HCT116 (cell line): Measurements from ENCODE around the gene OSCP1. TPM values are rescaled to one million over a fixed set of nuclear protein-coding genes. Genes with fewer than 3 reads are reported as not detected.

Source experiments
- ATAC-seq: fragments of 200-7000 bp; cut with Tn5 transposase; 2 replicates; pipeline ENCODE4 v1.9.1; 2020; ENCODE audit warnings: mild to moderate bottlenecking, moderate library complexity
- BruUV-seq: library from RNA; stranded (reverse); fragments of 400-500 nt; replicated peaks from 2 replicates; lab custom pipeline; 2021; lab: Mats Ljungman, UMichigan
- CTCF ChIA-PET: fragments of 300-600 bp; sonication (Branson Sonifier 250); formaldehyde crosslinking; loops from one replicate; lab custom pipeline; 2021; ENCODE audit warnings: antibody characterized with exemption; lab: Charles Lee
- POLR2A ChIA-PET: fragments of 300-600, 350-600 bp; sonication (Branson Sonifier 250); formaldehyde crosslinking; loops from one replicate; lab custom pipeline; 2021; ENCODE audit warnings: antibody characterized with exemption; lab: Charles Lee
- RAD21 ChIA-PET, 2 experiments: fragments of 300-600 bp; sonication (Branson Sonifier 250); formaldehyde crosslinking; loops; one replicate each; lab custom pipeline; 2023; ENCODE audit warnings: low total read pairs in 2 of 2; ENCODE audit not compliant: uncharacterized antibody in 2 of 2, unreplicated experiment in 2 of 2, low non-redundant PET in 1 of 2; lab: Charles Lee
- DNase-seq: peaks from one replicate; pipeline ENCODE4 v3.0.0-alpha.2; 2010; ENCODE audit warnings: low read depth, low spot score
- H2AFZ ChIP-seq: fragments of 200-600 bp; shearing (Covaris generic), sonication (generic); 2 replicates; pipeline ENCODE4 v1.6.1; 2017; ENCODE audit warnings: low read depth, mixed run types, mixed read lengths, antibody characterized with exemption, low read length; ENCODE audit not compliant: poor library complexity, severe bottlenecking
- H3K27ac ChIP-seq: 2 replicates; pipeline ENCODE4 v1.5.1; 2012; ENCODE audit warnings: low read depth, low read length
- H3K27me3 ChIP-seq: fragments of 200-600 bp; sonication (generic); 2 replicates; pipeline ENCODE4 v1.6.1; 2016; ENCODE audit warnings: mixed run types, low read length, mixed read lengths; ENCODE audit not compliant: insufficient read depth
- H3K36me3 ChIP-seq, 2 experiments: fragments of 200-500 bp in 1 of 2; fragments of 200-600 bp in 1 of 2; sonication (Bioruptor generic) in 1 of 2; sonication (generic) in 1 of 2; 2 replicates each; pipeline versions ENCODE4 v1.5.1 to v1.6.1; 2014 to 2016; ENCODE audit warnings: low read length in 2 of 2, inconsistent platforms in 1 of 2, mixed read lengths in 1 of 2, mixed run types in 1 of 2; ENCODE audit not compliant: insufficient read depth in 2 of 2, control insufficient read depth in 1 of 2
- H3K4me1 ChIP-seq, 2 experiments: fragments of 200-600 bp in 1 of 2; sonication (generic) in 1 of 2; 2 replicates each; pipeline versions ENCODE4 v1.5.1 to v1.6.1; 2012 to 2017; ENCODE audit warnings: low read length in 2 of 2, inconsistent platforms in 1 of 2, mild to moderate bottlenecking in 1 of 2, mixed read lengths in 1 of 2, mixed run types in 1 of 2, moderate library complexity in 1 of 2; ENCODE audit not compliant: insufficient read depth in 2 of 2, control insufficient read depth in 1 of 2
- H3K4me2 ChIP-seq: fragments of 200-600 bp; sonication (generic); 2 replicates; pipeline ENCODE4 v1.6.1; 2017; ENCODE audit warnings: mixed run types, low read length, mixed read lengths
- H3K4me3 ChIP-seq, 2 experiments: fragments of 200-600 bp in 1 of 2; sonication (generic) in 1 of 2; replicated peaks in 1 of 2; 2 replicates each; pipeline ENCODE4 v1.5.1; 2011 to 2016; ENCODE audit warnings: low read length in 2 of 2, control low read depth in 1 of 2, low read depth in 1 of 2, mild to moderate bottlenecking in 1 of 2, mixed read lengths in 1 of 2, mixed run types in 1 of 2
- H3K79me2 ChIP-seq: fragments of 200-600 bp; sonication (generic); 2 replicates; pipeline ENCODE4 v1.6.1; 2017; ENCODE audit warnings: mild to moderate bottlenecking, mixed run types, low read length, moderate library complexity, mixed read lengths; ENCODE audit not compliant: insufficient read depth
- H3K9ac ChIP-seq: fragments of 200-600 bp; sonication (generic); 2 replicates; pipeline ENCODE4 v1.6.1; 2016; ENCODE audit warnings: low read length, mixed read lengths
- H3K9me2 ChIP-seq: fragments of 200-600 bp; sonication (generic), shearing (Covaris generic); 2 replicates; pipeline ENCODE4 v1.6.1; 2017; ENCODE audit warnings: mixed run types, mild to moderate bottlenecking, moderate library complexity; ENCODE audit not compliant: insufficient read depth
- H3K9me3 ChIP-seq, 2 experiments: fragments of 200-500 bp in 1 of 2; fragments of 200-600 bp in 1 of 2; sonication (Bioruptor generic) in 1 of 2; sonication (generic) in 1 of 2; 2 replicates each; pipeline ENCODE4 v1.6.1; 2014 to 2017; ENCODE audit warnings: low read length in 2 of 2, mixed read lengths in 2 of 2, inconsistent platforms in 1 of 2, low read depth in 1 of 2, mild to moderate bottlenecking in 1 of 2, mixed run types in 1 of 2, moderate library complexity in 1 of 2; ENCODE audit not compliant: control insufficient read depth in 1 of 2, insufficient read depth in 1 of 2
- H4K20me1 ChIP-seq: fragments of 200-600 bp; sonication (generic), shearing (Covaris generic); 2 replicates; pipeline ENCODE4 v1.6.1; 2017; ENCODE audit warnings: mixed run types, mild to moderate bottlenecking, moderate library complexity; ENCODE audit not compliant: insufficient read depth
- EZH2phosphoT487 ChIP-seq: fragments of 200-600 bp; IDR thresholded peaks from 2 replicates; pipeline ENCODE4 v1.6.1; 2018; ENCODE audit warnings: antibody characterized with exemption, borderline replicate concordance
- MAX ChIP-seq: IDR thresholded peaks from 2 replicates; pipeline ENCODE4 v1.6.1; 2012
- RAD21 ChIP-seq: IDR thresholded peaks from 2 replicates; pipeline ENCODE4 v1.6.1; 2012; ENCODE audit warnings: low read depth, mild to moderate bottlenecking
- intact Hi-C: fragments of 100-400 bp; cut with micrococcal nuclease; formaldehyde crosslinking; loops from 2 replicates; pipeline ENCODE4 v1.10.0; 2022
- total RNA-seq: library from RNA; stranded (reverse); gene quantifications from one replicate; pipeline ENCODE4 v1.2.1, GENCODE V29; 2021; ENCODE audit not compliant: unreplicated experiment

The OSCP1 gene
- total RNA-seq, 1 experiment from 2014 or later = 4.1 TPM

- intact Hi-C loops = no loop called here
- POLR2A ChIA-PET = no interaction called here
- RAD21 ChIA-PET = no interaction called here
- CTCF ChIA-PET = interaction anchor here (0.7 kb wide), 1 partner anchor 21 kb away, joined by 3 read pairs; no protein-coding TSS in a partner anchor
- Histone ChIP-seq H3K9me3 (no peaks in the 10 kb centered on the region), H3K9ac (no peak overlapping the region), H3K79me2 (peaks cover under 1% of the 10 kb centered on the region; the same call in 1 of the 2 replicates), H4K20me1 (no peaks in the 10 kb centered on the region), H3K27ac (no peak overlapping the region), H3K36me3 (peaks cover 21 to 48% of the 10 kb centered on the region in 2 experiments), H3K4me2 (no peak overlapping the region), H3K4me1 (peaks cover 0 to 12% of the 10 kb centered on the region in 2 experiments; a peak in 2 of 4 replicates), H3K4me3 (no peak overlapping the region), H3K9me2 (no peaks in the 10 kb centered on the region), H2AFZ (no peak overlapping the region), H3K27me3 (no peaks in the 10 kb centered on the region)
- ATAC-seq (no peak), DNase-seq (no peak)
- TF ChIP-seq EZH2phosphoT487 (no peak), MAX (no peak)
- no TSS peak for BruUV-seq
Measured at GRCh38 chr1:36456391-36456928, 6.2 kb upstream of the OSCP1 start.

GRCh38 chr1:36455386-36455785 is 5.1 kb upstream of the OSCP1 start:
- Histone ChIP-seq H3K79me2 (no peaks in the 10 kb centered on the region), H3K4me2 (no peak overlapping the region), H3K36me3 (peaks cover 18 to 37% of the 10 kb centered on the region in 2 experiments), H2AFZ (no peak overlapping the region), H3K9ac (no peak overlapping the region), H4K20me1 (no peaks in the 10 kb centered on the region), H3K4me1 (peaks cover 3 to 21% of the 10 kb centered on the region in 2 experiments; a peak in 2 of 4 replicates), H3K4me3 (no peak overlapping the region), H3K9me2 (no peaks in the 10 kb centered on the region), H3K27me3 (no peaks in the 10 kb centered on the region), H3K27ac (no peak overlapping the region), H3K9me3 (no peaks in the 10 kb centered on the region)
- ChIA-PET RAD21 (no interaction called here), CTCF (interaction anchor here (1.3 kb wide), 1 partner anchor 9 kb away, joined by 3 read pairs; the partner anchor contains the start of gene MRPS15), POLR2A (no interaction called here)
- TF ChIP-seq RAD21 = no peak
- no TSS peak for BruUV-seq
- intact Hi-C loops = no loop called here
- DNase-seq = no peak
- ATAC-seq = no peak
